ENCODE results near the gene FMNL2.

DNA sequence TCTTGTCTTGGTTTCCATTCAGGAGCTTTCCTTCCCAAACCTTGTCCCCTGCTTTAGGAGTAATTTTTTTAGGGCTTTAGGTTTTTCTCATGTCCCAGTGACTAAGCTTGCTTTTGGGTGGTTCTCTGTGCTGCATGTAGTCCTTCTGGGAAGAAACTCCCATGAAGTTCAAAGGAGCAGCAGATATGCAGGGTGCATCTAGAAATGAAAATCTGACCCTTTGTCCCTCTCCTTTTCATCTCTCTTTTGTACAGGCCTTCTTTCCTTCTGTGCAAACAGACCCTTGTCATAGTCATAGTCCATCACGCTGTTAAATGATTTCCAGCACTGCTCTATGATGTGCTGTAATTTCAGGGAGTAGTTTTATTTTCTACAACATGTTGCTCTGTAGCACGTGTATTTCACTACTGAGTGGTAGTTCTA is 20.4 kb downstream of the FMNL2 start:
- TF ChIP-seq, protein P1, sequence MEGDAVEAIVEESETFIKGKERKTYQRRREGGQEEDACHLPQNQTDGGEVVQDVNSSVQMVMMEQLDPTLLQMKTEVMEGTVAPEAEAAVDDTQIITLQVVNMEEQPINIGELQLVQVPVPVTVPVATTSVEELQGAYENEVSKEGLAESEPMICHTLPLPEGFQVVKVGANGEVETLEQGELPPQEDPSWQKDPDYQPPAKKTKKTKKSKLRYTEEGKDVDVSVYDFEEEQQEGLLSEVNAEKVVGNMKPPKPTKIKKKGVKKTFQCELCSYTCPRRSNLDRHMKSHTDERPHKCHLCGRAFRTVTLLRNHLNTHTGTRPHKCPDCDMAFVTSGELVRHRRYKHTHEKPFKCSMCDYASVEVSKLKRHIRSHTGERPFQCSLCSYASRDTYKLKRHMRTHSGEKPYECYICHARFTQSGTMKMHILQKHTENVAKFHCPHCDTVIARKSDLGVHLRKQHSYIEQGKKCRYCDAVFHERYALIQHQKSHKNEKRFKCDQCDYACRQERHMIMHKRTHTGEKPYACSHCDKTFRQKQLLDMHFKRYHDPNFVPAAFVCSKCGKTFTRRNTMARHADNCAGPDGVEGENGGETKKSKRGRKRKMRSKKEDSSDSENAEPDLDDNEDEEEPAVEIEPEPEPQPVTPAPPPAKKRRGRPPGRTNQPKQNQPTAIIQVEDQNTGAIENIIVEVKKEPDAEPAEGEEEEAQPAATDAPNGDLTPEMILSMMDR (IDR thresholded peaks at IDR 0.05), result no peak
- TF ChIP-seq POLR2A (IDR thresholded peaks at IDR 0.05), result no peak

Data from esophagus squamous epithelium (tissue), 4 donors.